ENCODE data around the gene MIPOL1.

Gene MIPOL1

GRCh38 chr14:37196604-37197420, 925 bp upstream of the MIPOL1 start:
- no peaks in the 10 kb centered on the region for H3K27me3 Mint-ChIP-seq (ENCODE audit: low read depth)
- H3K27ac Mint-ChIP-seq: peak overlapping the region; percentile 99 to 100 (median 100)
- H3K4me1 Mint-ChIP-seq: peaks cover 20% of the 10 kb centered on the region
- TF ChIP-seq, protein P1, sequence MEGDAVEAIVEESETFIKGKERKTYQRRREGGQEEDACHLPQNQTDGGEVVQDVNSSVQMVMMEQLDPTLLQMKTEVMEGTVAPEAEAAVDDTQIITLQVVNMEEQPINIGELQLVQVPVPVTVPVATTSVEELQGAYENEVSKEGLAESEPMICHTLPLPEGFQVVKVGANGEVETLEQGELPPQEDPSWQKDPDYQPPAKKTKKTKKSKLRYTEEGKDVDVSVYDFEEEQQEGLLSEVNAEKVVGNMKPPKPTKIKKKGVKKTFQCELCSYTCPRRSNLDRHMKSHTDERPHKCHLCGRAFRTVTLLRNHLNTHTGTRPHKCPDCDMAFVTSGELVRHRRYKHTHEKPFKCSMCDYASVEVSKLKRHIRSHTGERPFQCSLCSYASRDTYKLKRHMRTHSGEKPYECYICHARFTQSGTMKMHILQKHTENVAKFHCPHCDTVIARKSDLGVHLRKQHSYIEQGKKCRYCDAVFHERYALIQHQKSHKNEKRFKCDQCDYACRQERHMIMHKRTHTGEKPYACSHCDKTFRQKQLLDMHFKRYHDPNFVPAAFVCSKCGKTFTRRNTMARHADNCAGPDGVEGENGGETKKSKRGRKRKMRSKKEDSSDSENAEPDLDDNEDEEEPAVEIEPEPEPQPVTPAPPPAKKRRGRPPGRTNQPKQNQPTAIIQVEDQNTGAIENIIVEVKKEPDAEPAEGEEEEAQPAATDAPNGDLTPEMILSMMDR (IDR thresholded peaks at IDR 0.05; ENCODE audit: unreplicated experiment in 3 of 3): no peak
- peaks cover 3% of the 10 kb centered on the region for H3K9me3 Mint-ChIP-seq
- no peaks in the 10 kb centered on the region for H3K36me3 Mint-ChIP-seq (ENCODE audit: low read depth)
- H3K4me3 Mint-ChIP-seq: peak overlapping the region; percentile 92 to 97 (median 93)

DNA sequence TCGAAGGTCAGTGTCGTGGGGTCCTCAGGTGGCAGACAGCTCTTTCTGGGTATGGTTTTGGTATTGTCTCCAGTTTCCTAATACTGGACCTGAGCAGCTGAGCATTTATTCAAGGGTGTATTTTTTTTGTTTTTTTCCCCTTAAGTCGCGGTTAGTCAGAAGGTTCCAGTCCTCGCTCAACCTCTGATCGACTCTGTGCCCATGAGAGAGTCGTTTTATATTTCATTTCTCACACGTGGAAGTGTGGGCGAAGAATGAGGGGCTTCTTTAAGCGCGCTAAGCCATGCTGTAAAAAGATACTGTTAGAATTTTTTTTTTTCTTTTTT, 499 bp downstream of the MIPOL1 start:
- TF ChIP-seq, protein P1 (IDR thresholded peaks at IDR 0.05; ENCODE audit: unreplicated experiment in 3 of 3): peak in 2 of 3 experiments; percentile 2 to 26
- Mint-ChIP-seq H3K9me3 (no peaks in the 10 kb centered on the region), H3K27me3 (ENCODE audit: low read depth) (no peaks in the 10 kb centered on the region), H3K4me1 (peaks cover 20% of the 10 kb centered on the region), H3K36me3 (ENCODE audit: low read depth) (no peaks in the 10 kb centered on the region), H3K27ac (peak overlapping the region; percentile 99 to 100 (median 100)), H3K4me3 (peak overlapping the region; percentile 92 to 97 (median 93))

- TF ChIP-seq, protein P1 (IDR thresholded peaks at IDR 0.05; ENCODE audit: unreplicated experiment in 3 of 3): no peak
- Mint-ChIP-seq H3K27ac (peak overlapping the region in 2 of 3 experiments; percentile 99 to 100), H3K4me3 (peak overlapping the region; percentile 92 to 97 (median 93)), H3K36me3 (ENCODE audit: low read depth) (peaks cover 5% of the 10 kb centered on the region), H3K27me3 (ENCODE audit: low read depth) (no peaks in the 10 kb centered on the region), H3K4me1 (peaks cover 20% of the 10 kb centered on the region), H3K9me3 (no peaks in the 10 kb centered on the region)
Observed at GRCh38 chr14:37198907-37199306, 1.2 kb downstream of the MIPOL1 start.

DNA sequence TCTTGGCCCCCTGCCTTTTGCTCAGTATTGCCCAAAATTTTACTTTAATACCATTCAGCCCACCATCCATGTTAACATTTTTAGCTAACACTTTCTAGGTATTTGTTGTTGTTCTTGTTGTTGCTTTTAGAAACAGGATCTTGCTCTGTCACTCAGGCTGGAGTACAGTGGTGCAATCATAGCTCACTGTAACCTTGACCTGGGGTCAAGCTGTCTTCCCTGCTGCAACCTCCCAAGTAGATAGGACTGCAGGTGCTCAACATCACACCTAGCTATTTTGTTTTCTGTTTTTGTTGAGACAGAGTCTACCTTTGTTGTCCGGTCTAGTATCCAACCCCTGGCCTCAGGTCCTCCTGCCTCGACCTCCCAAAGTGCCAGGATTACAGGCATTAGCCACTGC, 4.0 kb downstream of the MIPOL1 start:
- H3K27me3 Mint-ChIP-seq (ENCODE audit: low read depth): no peaks in the 10 kb centered on the region
- H3K36me3 Mint-ChIP-seq (ENCODE audit: low read depth): peaks cover 30% of the 10 kb centered on the region
- peaks cover 22% of the 10 kb centered on the region for H3K9me3 Mint-ChIP-seq
- H3K4me3 Mint-ChIP-seq: no peak overlapping the region
- H3K27ac Mint-ChIP-seq: no peak overlapping the region
- peaks cover 15% of the 10 kb centered on the region for H3K4me1 Mint-ChIP-seq
- TF ChIP-seq, protein P1 (IDR thresholded peaks at IDR 0.05; ENCODE audit: unreplicated experiment in 3 of 3): no peak

GRCh38 chr14:37202265-37202664, 4.5 kb downstream of the MIPOL1 start:
- Mint-ChIP-seq H3K27ac (no peak overlapping the region), H3K36me3 (ENCODE audit: low read depth) (peaks cover 35% of the 10 kb centered on the region), H3K4me3 (no peak overlapping the region), H3K9me3 (peaks cover 28% of the 10 kb centered on the region), H3K27me3 (ENCODE audit: low read depth) (no peaks in the 10 kb centered on the region), H3K4me1 (peaks cover 15% of the 10 kb centered on the region)
- TF ChIP-seq, protein P1 (IDR thresholded peaks at IDR 0.05; ENCODE audit: unreplicated experiment in 3 of 3): no peak

DNA sequence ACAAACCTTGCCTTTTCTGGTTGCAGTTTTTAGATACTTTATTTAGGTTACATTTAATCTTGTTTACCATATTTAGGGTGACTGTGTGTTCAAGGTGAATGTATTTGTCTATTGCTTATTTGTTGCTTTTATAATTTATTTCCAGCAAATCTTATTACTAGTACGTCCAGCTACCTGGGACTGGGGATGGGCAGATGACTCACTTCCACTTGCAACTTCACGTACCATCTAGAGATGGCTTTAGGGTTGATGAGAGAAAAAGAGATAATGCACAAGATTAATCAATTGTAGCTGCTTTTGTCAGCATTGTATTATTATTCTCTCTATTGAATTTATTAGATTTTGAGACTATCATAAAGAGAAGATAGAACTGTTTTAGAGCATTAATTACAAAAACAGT, 5.1 kb downstream of the MIPOL1 start:
- H3K36me3 Mint-ChIP-seq (ENCODE audit: low read depth): peaks cover 36% of the 10 kb centered on the region
- no peak overlapping the region for H3K27ac Mint-ChIP-seq
- H3K27me3 Mint-ChIP-seq (ENCODE audit: low read depth): no peaks in the 10 kb centered on the region

More for the DNA sequence above, 5.1 kb downstream of the MIPOL1 start:
- H3K4me1 Mint-ChIP-seq: peaks cover 11% of the 10 kb centered on the region
- H3K9me3 Mint-ChIP-seq: peaks cover 28% of the 10 kb centered on the region
- H3K4me3 Mint-ChIP-seq: no peak overlapping the region
- TF ChIP-seq, protein P1 (IDR thresholded peaks at IDR 0.05; ENCODE audit: unreplicated experiment in 3 of 3): no peak

Measured in nephron (organoid).